ENCODE measurements around the gene TMEM107. TPM values are rescaled to one million over a fixed set of nuclear protein-coding genes. Genes with fewer than 3 reads are reported as not detected.

TMEM107 gene
- 10 to 100 TPM; 33.4 to 35.9 TPM for total RNA-seq

DNA sequence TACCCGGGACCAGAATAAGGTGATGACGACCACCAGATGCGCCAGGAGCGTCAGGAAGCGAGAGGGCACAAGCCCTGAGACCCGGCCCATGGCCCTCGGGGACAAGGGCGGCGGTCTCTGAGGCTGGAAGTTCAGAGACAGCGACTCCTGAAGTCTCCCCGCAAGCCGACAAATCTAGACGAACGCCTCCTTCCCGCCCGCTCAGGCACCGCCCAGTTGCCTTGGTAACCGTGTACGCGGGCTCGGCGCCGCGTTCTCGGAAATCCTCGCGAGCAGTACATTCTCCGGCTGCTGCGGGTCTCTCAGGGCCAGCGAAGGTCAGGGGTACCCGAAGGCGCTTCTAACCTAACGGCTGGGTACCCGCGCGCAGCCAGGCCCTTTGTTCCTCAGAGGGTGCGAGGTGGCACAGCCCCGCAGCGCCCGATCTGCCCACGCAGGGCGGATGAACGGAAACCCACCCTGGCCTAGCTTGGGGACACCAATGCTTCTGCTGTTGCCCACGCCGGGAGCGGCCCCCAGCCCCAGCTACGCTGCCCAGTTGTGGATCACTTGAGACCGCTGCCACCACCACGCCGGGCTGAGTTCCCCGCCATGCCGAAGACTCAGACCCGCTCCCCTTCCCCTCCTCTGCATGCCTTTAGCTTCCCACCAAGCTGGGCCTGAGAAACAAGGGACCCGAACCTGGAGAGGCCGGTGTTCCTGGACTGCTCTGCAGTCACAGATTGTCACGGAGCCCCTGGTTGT is at the start of gene TMEM107:
TMEM107 (minus strand) TSS at position 184 of the 744 bp plus-strand sequence; CDS start at position 90, 94 bp downstream.
- intact Hi-C loops (cut with micrococcal nuclease), result no loop called here
- Mint-ChIP-seq H3K27me3 (no peaks in the 10 kb centered on the region), H3K4me1 (ENCODE audit: low read depth) (peaks cover 39% of the 10 kb centered on the region), H3K4me3 (peak within 1 kb of the TSS; percentile 89), H3K36me3 (ENCODE audit: low read depth) (no peaks in the 10 kb centered on the region), H3K9me3 (no peaks in the 10 kb centered on the region), H3K27ac (peak within 1 kb of the TSS; percentile 92)
- ChIA-PET CTCF (interaction anchor here (1.4 to 2.7 kb wide), 4 partner anchors 10 to 57 kb away, joined by 3 to 14 read pairs (median 4); partner anchors contain the start of gene ALOXE3), POLR2A (interaction anchor here (0.7 to 6.8 kb wide), 9 partner anchors 8 to 72 kb away, joined by 3 to 273 read pairs (median 6); partner anchors contain the start of genes BORCS6, CTC1 and PFAS)
- DNase-seq (peak; percentile 91), ATAC-seq (peak; percentile 55)
- TF ChIP-seq, protein P1, sequence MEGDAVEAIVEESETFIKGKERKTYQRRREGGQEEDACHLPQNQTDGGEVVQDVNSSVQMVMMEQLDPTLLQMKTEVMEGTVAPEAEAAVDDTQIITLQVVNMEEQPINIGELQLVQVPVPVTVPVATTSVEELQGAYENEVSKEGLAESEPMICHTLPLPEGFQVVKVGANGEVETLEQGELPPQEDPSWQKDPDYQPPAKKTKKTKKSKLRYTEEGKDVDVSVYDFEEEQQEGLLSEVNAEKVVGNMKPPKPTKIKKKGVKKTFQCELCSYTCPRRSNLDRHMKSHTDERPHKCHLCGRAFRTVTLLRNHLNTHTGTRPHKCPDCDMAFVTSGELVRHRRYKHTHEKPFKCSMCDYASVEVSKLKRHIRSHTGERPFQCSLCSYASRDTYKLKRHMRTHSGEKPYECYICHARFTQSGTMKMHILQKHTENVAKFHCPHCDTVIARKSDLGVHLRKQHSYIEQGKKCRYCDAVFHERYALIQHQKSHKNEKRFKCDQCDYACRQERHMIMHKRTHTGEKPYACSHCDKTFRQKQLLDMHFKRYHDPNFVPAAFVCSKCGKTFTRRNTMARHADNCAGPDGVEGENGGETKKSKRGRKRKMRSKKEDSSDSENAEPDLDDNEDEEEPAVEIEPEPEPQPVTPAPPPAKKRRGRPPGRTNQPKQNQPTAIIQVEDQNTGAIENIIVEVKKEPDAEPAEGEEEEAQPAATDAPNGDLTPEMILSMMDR (IDR thresholded peaks at IDR 0.05), result no peak

DNA sequence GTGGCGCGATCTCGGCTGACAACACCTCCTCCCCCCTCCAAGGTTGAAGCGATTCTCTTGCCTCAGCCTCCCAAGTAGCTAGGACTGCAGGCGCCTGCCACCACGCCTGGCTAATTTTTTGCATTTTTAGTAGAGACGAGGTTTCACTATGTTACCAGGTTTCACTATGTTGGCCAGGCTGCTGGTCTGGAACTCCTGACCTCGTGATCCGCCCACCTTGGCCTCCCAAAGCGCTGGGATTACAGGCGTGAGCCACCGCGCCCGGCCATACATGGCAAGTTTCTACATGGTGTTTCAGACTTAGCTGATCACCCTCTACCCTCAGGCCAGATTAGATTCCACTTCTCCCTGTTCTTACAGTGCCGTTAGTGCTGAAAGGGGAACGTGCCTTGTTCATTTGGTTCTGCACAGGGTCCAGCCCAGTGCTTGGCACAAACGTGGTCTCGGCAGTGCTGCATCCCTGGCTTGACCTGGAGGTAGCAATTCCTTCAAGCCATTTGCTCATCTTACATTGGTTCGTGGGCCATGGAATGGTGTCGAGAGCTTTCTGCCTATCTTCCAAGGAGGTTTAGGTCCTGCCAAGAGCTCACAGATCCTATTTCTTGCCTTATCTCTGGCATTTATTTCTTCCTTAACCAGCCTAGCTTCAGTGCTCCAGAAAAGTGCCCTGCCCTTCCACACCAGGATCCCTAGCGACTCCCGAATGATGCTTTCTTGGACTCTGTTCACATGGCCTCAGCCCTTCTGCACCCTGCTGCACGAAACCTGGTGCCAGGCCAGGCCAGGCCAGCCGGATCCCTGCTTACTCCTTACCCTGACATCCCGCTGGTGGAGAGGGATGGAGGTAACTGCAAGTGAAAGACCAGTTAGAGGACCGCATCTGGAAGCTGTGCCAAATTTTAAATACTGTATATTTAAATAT is 49.0 kb upstream of the TMEM107 start:
- ChIA-PET CTCF (interaction anchor here (0.9 to 4.9 kb wide), 11 partner anchors 14 to 165 kb away, joined by 3 to 47 read pairs (median 4); partner anchors contain the start of genes ALOXE3, AURKB, CTC1 and PFAS), POLR2A (interaction anchor here (0.6 to 8.8 kb wide), 18 partner anchors 10 to 339 kb away, joined by 3 to 232 read pairs (median 6); partner anchors contain the start of genes ALOXE3, AURKB, BORCS6 and CTC1)
- intact Hi-C loops (cut with micrococcal nuclease), result loop anchor here (5.0 kb wide), 2 partner anchors 77 to 88 kb away; no protein-coding TSS in a partner anchor
- H3K36me3 Mint-ChIP-seq (ENCODE audit: low read depth), result peaks cover 45% of the 10 kb centered on the region
- peaks cover 34% of the 10 kb centered on the region for H3K4me1 Mint-ChIP-seq (ENCODE audit: low read depth)
- DNase-seq (no peak), ATAC-seq (no peak)
- no peaks in the 10 kb centered on the region for H3K9me3 Mint-ChIP-seq
- H3K4me3 Mint-ChIP-seq, result no peak overlapping the region
- peak overlapping the region; percentile 72 for H3K27ac Mint-ChIP-seq
- peaks cover 8% of the 10 kb centered on the region for H3K27me3 Mint-ChIP-seq
- TF ChIP-seq, protein P1 (IDR thresholded peaks at IDR 0.05), result no peak

DNA sequence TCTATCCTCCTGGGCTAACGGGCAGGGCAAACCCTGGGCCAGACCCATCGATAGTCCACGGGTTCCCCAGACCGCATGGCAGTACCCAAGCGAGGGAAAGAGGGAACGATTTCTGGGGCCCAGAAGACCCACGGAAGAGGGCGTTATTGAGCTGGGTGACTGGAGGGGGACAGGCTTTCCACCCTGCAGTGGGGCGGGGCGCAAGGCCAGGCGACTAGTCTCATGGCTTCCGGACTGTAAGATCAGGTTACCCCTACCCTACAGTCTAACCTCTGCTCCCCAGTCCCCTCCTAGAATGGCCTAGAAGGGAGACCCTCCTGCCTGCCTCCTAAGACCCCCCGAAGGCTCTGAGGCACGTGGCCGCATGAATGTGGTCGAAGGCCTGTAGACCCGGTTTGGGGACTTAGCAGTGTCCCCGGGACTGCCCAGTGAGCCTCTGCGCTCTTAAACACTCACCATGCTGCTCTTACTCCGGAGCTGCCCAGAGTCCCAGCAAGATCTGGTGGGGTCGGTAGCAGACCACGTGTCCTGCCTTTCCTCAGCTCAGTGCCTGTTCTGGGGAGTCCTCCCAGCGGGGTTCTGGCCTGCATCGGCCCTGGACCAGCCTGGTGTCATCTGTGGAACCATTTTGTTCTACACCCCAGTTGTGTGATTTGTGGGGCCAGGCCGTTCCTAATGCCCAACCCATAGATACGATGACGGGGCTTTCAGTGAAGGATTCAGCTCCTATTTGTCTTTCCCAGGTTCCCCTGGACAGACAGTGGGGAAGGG is 47.4 kb upstream of the TMEM107 start:
- CTCF ChIA-PET, result interaction anchor here (0.9 to 4.9 kb wide), 15 partner anchors 18 to 160 kb away, joined by 3 to 47 read pairs (median 4); partner anchors contain the start of genes ALOXE3, BORCS6, CTC1 and PER1
- Mint-ChIP-seq H3K36me3 (ENCODE audit: low read depth) (peaks cover 32% of the 10 kb centered on the region), H3K4me3 (peak overlapping the region; percentile 97), H3K27ac (peak overlapping the region; percentile 99), H3K27me3 (peaks cover 8% of the 10 kb centered on the region), H3K4me1 (ENCODE audit: low read depth) (peaks cover 34% of the 10 kb centered on the region), H3K9me3 (no peaks in the 10 kb centered on the region)
- peak; percentile 26 for ATAC-seq
- POLR2A ChIA-PET, result interaction anchor here (0.7 to 8.8 kb wide), 21 partner anchors 10 to 981 kb away, joined by 3 to 232 read pairs (median 6); partner anchors contain the start of genes ALOXE3, AURKB, BORCS6 and CTC1
- peak; percentile 80 for DNase-seq
- intact Hi-C loops (cut with micrococcal nuclease), result loop anchor here (2.0 to 5.0 kb wide), 3 partner anchors 79 to 105 kb away; partner anchors contain the start of gene ALOXE3
- TF ChIP-seq, protein P1 (IDR thresholded peaks at IDR 0.05), result no peak

DNA sequence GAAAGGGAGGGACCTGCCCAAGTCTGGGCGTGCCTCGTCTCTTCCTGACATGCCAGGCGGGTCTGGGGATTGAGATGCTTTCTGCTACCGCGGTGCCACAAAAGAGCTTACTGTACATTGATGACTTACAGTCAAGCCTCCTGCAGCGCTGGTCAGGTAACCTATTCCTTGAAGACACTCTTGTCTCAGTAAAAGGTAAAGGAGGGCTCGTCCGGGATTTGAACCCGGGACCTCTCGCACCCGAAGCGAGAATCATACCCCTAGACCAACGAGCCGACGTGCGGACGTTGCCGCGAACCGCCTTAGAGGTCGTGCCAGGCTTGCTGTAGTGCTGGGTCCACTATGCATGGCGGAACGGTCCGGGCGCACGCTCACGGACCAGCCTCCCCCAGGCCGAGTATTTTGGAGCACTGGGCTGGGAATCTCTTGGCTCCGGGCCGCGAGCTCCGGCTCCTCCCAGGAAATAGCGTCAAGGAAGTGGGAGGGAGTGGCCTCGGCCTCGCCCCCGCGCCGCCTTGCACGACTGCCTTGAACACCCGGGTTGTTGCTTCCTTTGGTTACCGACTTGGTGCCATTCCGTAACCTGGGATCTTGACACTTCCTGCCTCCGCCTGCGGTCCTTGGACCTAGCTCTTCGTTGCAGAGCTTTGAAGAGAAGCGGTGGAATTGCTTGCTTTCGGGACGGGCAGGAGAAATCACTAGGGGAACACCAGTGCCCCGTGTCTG is 46.6 kb upstream of the TMEM107 start:
- ChIA-PET POLR2A (interaction anchor here (0.8 to 8.8 kb wide), 26 partner anchors 10 to 981 kb away, joined by 3 to 232 read pairs (median 6); partner anchors contain the start of genes ALOXE3, AURKB, BORCS6 and CTC1), CTCF (interaction anchor here (0.9 to 4.9 kb wide), 11 partner anchors 12 to 103 kb away, joined by 3 to 47 read pairs (median 8); partner anchors contain the start of genes ALOXE3, AURKB, BORCS6 and CTC1)
- H3K27ac Mint-ChIP-seq, result peak overlapping the region; percentile 99
- peaks cover 27% of the 10 kb centered on the region for H3K36me3 Mint-ChIP-seq (ENCODE audit: low read depth)
- intact Hi-C loops (cut with micrococcal nuclease), result loop anchor here (1.0 to 5.0 kb wide), 4 partner anchors 35 to 104 kb away; partner anchors contain the start of gene ALOXE3
- TF ChIP-seq, protein P1 (IDR thresholded peaks at IDR 0.05), result no peak
- H3K9me3 Mint-ChIP-seq, result no peaks in the 10 kb centered on the region
- peaks cover 8% of the 10 kb centered on the region for H3K27me3 Mint-ChIP-seq
- ATAC-seq (peak; percentile 40), DNase-seq (peak; percentile 95)
- H3K4me1 Mint-ChIP-seq (ENCODE audit: low read depth), result peaks cover 34% of the 10 kb centered on the region
- peak overlapping the region; percentile 97 for H3K4me3 Mint-ChIP-seq

All from activated CD8-positive, alpha-beta T cell treated with anti-CD3 and anti-CD28 coated beads for 36 hours (primary cell).